ENCODE results near the gene SHH.

The SHH gene

GRCh38 chr7:155825336-155825735, 13.1 kb upstream of the SHH start:
- DNase-seq (ENCODE audit: extremely low read depth, low read depth), result no peak
- no peak for TF ChIP-seq CTCF (IDR thresholded peaks at IDR 0.05; ENCODE audit: low read depth, low read length)

DNA sequence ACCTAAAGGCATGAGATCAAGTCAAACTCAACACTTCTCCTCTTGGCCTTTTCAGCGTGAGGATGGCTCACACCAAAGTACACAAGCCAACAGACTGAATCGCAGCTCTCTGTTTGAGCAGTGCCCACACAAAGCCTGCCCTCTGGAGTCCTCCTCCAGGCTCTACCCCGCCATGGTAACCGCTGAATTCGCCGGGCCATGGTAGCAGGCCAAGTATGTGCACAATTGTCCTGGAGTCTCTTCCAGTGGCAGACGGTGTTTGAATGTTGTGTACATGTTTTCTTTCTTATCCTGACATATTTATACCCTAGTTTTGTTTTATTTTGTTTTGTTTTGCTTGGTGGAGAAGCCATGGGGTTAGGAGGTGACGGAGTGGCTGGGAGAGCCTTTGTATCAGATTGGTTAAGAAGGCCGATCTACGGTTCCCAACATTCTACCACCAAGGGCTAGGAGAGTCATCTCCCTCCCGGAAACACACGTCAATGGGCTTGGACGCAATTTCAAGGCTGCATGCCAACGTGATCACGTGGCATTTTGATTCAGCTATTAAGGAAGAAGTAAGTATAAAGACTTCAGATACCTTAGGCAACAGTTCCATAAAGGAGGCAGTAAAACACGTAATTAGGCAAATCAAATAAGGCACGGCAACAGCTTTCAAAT, 12.1 kb upstream of the SHH start:
- no peak for DNase-seq (ENCODE audit: extremely low read depth, low read depth)
- TF ChIP-seq CTCF (IDR thresholded peaks at IDR 0.05; ENCODE audit: low read depth, low read length), result no peak

- no peak for TF ChIP-seq CTCF (IDR thresholded peaks at IDR 0.05; ENCODE audit: low read depth, low read length)
- DNase-seq (ENCODE audit: extremely low read depth, low read depth), result no peak
Observed at GRCh38 chr7:155821851-155822250, 9.6 kb upstream of the SHH start.

GRCh38 chr7:155820788-155821187, 8.5 kb upstream of the SHH start:
- no peak for TF ChIP-seq CTCF (IDR thresholded peaks at IDR 0.05; ENCODE audit: low read depth, low read length)

DNA sequence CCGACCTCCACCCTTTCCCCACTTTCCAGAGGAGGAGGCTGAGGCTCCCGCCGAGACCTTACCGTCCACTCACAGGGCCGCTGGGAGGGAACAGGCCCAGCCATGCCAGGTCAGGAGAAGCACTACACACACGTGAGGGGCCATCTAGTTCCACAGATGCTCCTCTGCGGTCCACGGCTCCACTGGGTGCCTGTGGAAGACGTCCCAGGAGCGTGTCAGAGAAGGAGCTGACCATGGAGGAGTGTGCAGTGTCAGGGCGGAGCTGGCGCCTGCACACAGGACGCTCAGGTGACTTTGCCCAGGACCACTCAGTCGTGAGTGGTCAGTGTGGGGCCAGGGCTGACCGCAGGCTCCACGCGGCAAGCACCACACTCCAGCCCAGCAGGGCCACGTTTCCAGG, 8.0 kb upstream of the SHH start:
- no peak for TF ChIP-seq CTCF (IDR thresholded peaks at IDR 0.05; ENCODE audit: low read depth, low read length)

More at GRCh38 chr7:155820788-155821187, 8.5 kb upstream of the SHH start:
- DNase-seq (ENCODE audit: extremely low read depth, low read depth), result no peak

GRCh38 chr7:155819186-155819585, 6.9 kb upstream of the SHH start:
- no peak for TF ChIP-seq CTCF (IDR thresholded peaks at IDR 0.05; ENCODE audit: low read depth, low read length)
- DNase-seq (ENCODE audit: extremely low read depth, low read depth), result no peak

More for the DNA sequence above, 8.0 kb upstream of the SHH start:
- no peak for DNase-seq (ENCODE audit: extremely low read depth, low read depth)

GRCh38 chr7:155818820-155819168, 6.5 kb upstream of the SHH start:
- TF ChIP-seq CTCF (IDR thresholded peaks at IDR 0.05; ENCODE audit: low read depth, low read length), result no peak
- no peak for DNase-seq (ENCODE audit: extremely low read depth, low read depth)
